NCI-H2107 (cell line): ENCODE measurements around the gene STRADA.

Experiments
- DNase-seq: peaks from one replicate; lab custom pipeline; 2025; lab: John Stamatoyannopoulos, UW

STRADA gene

GRCh38 chr17:63682981-63683380 lies 58.6 kb downstream of the STRADA start:
- no peak for DNase-seq

GRCh38 chr17:63682441-63682840 lies 59.2 kb downstream of the STRADA start:
- no peak for DNase-seq

GRCh38 chr17:63681530-63681929 lies 60.1 kb downstream of the STRADA start:
- no peak for DNase-seq

GRCh38 chr17:63680700-63681099 lies 60.9 kb downstream of the STRADA start:
- DNase-seq: no peak

- DNase-seq: no peak
Observed at GRCh38 chr17:63679214-63679613, 62.4 kb downstream of the STRADA start.

- no peak for DNase-seq
Observed at GRCh38 chr17:63676584-63676983, 65.0 kb downstream of the STRADA start.

GRCh38 chr17:63675607-63676546 lies 65.7 kb downstream of the STRADA start:
- no peak for DNase-seq

- DNase-seq: no peak
Observed at GRCh38 chr17:63675231-63675606, 66.4 kb downstream of the STRADA start.

GRCh38 chr17:63672856-63673255 lies 68.7 kb downstream of the STRADA start:
- DNase-seq: no peak

GRCh38 chr17:63665527-63666214 lies 75.9 kb downstream of the STRADA start:
- no peak for DNase-seq

GRCh38 chr17:63659850-63660249 lies 81.7 kb downstream of the STRADA start:
- no peak for DNase-seq

- no peak for DNase-seq
Observed at GRCh38 chr17:63658366-63658765, 83.2 kb downstream of the STRADA start.

GRCh38 chr17:63657786-63658185 lies 83.8 kb downstream of the STRADA start:
- DNase-seq: no peak

GRCh38 chr17:63653050-63653449 lies 88.5 kb downstream of the STRADA start:
- no peak for DNase-seq
